ENCODE data around the gene EID1.

GRCh38 chr15:48877630-48878595, at the start of gene EID1:
- TF ChIP-seq, protein P1, sequence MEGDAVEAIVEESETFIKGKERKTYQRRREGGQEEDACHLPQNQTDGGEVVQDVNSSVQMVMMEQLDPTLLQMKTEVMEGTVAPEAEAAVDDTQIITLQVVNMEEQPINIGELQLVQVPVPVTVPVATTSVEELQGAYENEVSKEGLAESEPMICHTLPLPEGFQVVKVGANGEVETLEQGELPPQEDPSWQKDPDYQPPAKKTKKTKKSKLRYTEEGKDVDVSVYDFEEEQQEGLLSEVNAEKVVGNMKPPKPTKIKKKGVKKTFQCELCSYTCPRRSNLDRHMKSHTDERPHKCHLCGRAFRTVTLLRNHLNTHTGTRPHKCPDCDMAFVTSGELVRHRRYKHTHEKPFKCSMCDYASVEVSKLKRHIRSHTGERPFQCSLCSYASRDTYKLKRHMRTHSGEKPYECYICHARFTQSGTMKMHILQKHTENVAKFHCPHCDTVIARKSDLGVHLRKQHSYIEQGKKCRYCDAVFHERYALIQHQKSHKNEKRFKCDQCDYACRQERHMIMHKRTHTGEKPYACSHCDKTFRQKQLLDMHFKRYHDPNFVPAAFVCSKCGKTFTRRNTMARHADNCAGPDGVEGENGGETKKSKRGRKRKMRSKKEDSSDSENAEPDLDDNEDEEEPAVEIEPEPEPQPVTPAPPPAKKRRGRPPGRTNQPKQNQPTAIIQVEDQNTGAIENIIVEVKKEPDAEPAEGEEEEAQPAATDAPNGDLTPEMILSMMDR (IDR thresholded peaks at IDR 0.05) = no peak
- peak; percentile 76 to 81 for TF ChIP-seq POLR2A (IDR thresholded peaks at IDR 0.05)
- peak; percentile 96 to 97 (median 96) for TF ChIP-seq POLR2AphosphoS5 (IDR thresholded peaks at IDR 0.05)
- TF ChIP-seq EP300 (IDR thresholded peaks at IDR 0.05) = no peak

Data from sigmoid colon (tissue), 4 donors.